Hepatocyte (in vitro differentiated cells): ENCODE results near the gene STEAP3.

Experiments
- CTCF ChIP-seq: fragments of 200-600 bp; sonication (generic); IDR thresholded peaks from 2 replicates; pipeline ENCODE4 v1.5.1; 2016; ENCODE audit warnings: antibody characterized with exemption, mild to moderate bottlenecking; ENCODE audit not compliant: poor library complexity
- EZH2 ChIP-seq: fragments of 200-600 bp; sonication (generic); IDR thresholded peaks from 2 replicates; pipeline ENCODE4 v1.6.1; 2016; ENCODE audit warnings: antibody characterized with exemption, mild to moderate bottlenecking, borderline replicate concordance

GRCh38 chr2:119179202-119179601, 44.4 kb upstream of the STEAP3 start:
- TF ChIP-seq CTCF: no peak
- TF ChIP-seq EZH2: no peak
